GM10266 (cell line): Measurements from ENCODE around the gene AGER.

Source experiments
- DNase-seq: peaks from one replicate; pipeline ENCODE4 v3.0.0; 2012; ENCODE audit errors: extremely low spot score
- TF ChIP-seq, protein P1 (sequence below): IDR thresholded peaks from 2 replicates; pipeline ENCODE4 v1.5.1; 2012; ENCODE audit warnings: mild to moderate bottlenecking, low read depth; ENCODE audit not compliant: control insufficient read depth, insufficient read depth; ENCODE audit errors: missing control alignments

AGER gene

DNA sequence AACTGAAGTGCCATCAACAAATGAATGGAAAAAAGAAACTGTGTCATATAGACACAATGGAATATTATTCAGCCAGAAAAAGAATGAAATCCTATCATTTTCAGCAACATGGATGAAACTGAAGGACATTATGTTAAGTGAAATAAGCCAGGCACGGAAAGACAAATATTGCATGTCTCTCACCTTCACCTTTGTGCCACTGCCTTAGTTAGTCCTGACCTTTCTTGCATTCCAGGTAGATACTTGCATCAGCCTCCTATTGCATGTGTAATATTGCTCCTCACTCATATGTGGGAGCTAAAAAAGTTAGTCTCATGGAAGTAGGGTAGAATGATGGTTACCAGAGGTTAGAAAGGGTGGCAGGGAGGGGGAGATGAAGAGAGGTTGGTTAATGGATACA lies 24.9 kb upstream of the AGER start:
- TF ChIP-seq, protein P1, sequence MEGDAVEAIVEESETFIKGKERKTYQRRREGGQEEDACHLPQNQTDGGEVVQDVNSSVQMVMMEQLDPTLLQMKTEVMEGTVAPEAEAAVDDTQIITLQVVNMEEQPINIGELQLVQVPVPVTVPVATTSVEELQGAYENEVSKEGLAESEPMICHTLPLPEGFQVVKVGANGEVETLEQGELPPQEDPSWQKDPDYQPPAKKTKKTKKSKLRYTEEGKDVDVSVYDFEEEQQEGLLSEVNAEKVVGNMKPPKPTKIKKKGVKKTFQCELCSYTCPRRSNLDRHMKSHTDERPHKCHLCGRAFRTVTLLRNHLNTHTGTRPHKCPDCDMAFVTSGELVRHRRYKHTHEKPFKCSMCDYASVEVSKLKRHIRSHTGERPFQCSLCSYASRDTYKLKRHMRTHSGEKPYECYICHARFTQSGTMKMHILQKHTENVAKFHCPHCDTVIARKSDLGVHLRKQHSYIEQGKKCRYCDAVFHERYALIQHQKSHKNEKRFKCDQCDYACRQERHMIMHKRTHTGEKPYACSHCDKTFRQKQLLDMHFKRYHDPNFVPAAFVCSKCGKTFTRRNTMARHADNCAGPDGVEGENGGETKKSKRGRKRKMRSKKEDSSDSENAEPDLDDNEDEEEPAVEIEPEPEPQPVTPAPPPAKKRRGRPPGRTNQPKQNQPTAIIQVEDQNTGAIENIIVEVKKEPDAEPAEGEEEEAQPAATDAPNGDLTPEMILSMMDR, result no peak
- DNase-seq, result no peak

DNA sequence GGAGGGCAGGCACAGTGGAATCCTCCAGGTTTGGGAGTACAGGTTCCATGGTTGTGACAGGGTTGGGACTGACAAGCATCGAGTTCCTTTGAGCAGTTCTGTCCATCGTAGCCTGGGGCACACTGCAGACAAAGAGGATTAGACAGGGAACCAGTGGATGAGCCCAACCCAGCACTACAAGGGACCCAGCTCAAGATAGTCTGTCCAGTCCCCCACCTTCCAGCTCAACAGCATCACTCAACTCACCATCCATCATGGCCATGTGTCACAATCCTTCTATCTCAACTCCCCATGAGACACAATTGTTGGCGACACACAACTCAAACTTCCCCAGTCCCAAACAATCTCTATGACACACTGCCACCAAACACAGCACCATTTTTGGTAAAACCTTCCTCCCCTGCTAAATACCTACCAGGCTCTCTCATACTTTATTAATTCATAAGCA lies 20.2 kb upstream of the AGER start:
- TF ChIP-seq, protein P1, result no peak
- DNase-seq, result no peak

DNA sequence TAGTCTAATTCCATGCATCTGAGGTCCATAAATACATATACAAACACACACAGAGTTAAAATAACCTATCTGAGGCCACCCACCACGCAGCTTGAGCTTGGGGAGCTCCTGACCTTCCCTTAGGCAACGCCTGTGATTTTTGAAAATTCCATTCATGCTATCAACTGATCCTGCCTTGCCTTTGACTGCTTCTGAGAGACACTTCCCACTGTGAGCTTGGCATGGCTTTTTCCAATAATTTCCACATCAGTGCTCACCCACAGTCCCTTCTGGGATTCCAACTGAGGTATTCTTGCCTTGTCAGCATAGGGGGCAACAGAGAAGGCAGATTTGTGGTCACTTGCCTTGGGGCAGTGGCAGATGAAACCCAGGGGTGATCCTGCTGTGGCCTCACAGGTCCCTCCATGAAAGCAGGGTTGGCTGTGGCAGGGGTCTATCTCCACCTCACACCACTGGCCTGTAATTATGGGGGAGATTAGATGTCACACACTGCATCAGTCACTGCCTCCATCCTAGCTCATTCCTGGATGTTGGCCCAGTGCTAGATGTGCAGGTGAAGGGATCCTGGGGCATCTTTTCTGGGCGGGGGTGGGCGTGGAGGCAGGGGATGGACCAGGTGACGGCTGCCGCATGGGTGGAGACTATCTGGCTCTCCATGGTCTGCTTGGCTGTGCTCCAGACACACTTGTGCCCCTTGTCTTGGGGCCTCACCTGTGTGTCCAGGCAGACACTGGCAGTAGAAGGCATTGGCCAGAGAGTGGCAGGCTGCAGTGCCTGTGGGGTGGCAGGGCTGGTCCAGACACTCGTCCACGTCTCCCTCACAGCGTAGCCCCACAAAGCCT lies 19.6 kb upstream of the AGER start:
- DNase-seq, result no peak

DNA sequence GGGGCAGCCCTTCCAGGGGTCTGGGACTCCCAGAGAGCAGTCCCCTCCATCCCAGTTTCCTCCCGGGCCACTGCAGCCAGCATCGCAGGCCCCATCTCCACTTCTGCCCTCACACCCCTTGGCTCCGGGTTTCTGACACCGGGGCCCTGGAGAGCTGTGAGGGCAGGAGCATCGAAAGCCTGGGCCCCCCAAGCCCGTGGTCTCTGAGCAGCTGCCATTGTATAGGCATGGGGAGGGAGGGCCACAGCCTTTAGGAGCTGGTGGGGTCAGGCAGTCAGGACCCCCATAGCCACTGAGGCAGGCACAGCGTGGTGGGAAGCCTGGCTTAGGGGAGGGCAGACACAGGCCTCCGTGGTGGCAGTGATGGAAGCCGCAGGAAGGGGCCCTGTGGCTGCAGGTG lies 18.1 kb upstream of the AGER start:
- DNase-seq, result no peak
- TF ChIP-seq, protein P1, result no peak

More for the DNA sequence above, 19.6 kb upstream of the AGER start:
- TF ChIP-seq, protein P1, result no peak

DNA sequence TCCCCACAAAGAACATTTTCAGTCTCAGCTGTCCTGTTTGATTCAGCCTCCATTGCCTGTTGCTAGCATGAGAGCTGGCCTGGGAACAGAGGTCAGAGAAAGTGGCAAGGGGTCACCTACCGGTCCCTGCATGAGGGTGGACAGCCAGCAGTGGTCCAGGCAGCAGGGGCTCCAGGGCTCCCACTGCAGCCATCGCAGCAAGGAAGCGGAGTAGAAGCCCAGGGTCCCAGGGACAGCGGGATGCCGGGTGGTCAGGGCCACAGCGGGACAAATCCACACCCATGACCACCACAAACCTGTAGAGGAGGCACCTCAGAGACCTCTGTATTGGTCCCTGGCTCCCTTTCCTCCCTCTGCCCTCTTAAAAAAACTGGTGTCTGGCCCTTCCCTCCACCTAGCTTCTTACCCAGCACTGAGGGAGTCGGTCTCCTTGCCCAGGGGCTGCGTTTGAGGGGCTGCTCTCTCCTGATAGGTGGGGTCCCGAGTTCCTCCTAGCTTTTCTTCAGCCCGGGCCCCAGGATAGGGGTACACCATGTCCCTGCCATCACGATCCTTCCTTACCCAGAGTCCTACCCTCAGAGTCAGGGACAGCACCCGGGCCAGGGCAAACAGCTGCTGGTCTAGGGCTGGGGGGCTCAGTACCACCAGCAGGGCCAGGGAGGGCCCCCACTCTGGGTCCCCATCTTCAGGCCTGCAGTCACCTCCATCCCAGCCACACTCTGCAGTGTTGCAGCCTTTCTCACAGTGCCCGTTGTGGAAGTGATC lies 16.8 kb upstream of the AGER start:
- DNase-seq, result no peak
- TF ChIP-seq, protein P1, result no peak

DNA sequence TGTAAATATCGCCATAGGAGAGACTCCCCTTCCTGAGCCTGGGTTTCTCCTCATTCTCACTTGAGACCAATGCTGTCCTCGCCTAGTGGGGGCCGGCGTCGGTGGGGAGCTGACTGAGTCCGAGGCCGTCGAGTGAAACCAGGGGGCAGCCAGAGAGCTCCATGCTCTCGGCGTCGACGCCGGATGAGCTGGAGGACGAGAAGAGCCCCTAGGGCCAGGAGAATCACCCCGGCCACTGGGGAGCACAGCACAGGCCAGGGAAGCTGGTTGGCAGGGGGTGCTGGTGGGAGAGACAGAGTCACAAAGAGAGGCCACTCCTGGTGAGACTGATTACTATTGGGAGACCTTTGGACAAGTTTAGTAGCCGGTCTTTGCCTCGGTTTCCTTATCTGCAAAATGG lies 14.8 kb upstream of the AGER start:
- DNase-seq, result no peak
- TF ChIP-seq, protein P1, result no peak

DNA sequence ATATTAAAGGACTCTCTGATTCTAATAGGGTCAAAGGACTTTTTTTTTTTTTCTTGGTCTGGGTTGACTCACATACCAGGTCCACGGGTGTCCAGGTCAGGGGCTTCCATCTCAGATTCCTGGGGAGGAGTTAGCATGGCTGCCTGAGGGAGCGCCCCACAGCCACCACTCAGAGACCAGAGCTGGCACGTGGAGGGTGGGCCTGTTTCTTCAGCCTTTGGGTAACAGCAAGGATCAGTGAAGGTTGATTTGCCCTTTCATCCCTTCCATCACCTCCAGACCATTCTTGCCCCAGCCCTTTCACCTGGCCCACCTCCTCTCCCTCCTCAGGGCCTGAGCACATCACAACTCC lies 14.3 kb upstream of the AGER start:
- DNase-seq, result no peak
- TF ChIP-seq, protein P1, result no peak
